Nephron progenitor cell (in vitro differentiated cells): Measurements from ENCODE around the gene SOST.

Experiments used
- DNase-seq: peaks from one replicate; pipeline ENCODE4 v3.0.0; 2021
- H3K27ac Mint-ChIP-seq: 2 replicates; pipeline ENCODE4 v1.8.0; 2021; ENCODE audit warnings: mild to moderate bottlenecking, moderate library complexity, mixed read lengths
- H3K27me3 Mint-ChIP-seq: 2 replicates; pipeline ENCODE4 v1.8.0; 2021; ENCODE audit warnings: mild to moderate bottlenecking, low read depth, mixed read lengths; ENCODE audit not compliant: poor library complexity
- H3K36me3 Mint-ChIP-seq: 2 replicates; pipeline ENCODE4 v1.8.0; 2021; ENCODE audit warnings: low read depth, mixed read lengths
- H3K4me1 Mint-ChIP-seq: 2 replicates; pipeline ENCODE4 v1.8.0; 2021; ENCODE audit warnings: mixed read lengths
- H3K4me3 Mint-ChIP-seq: 2 replicates; pipeline ENCODE4 v1.8.0; 2021; ENCODE audit warnings: mild to moderate bottlenecking, moderate library complexity, mixed read lengths
- H3K9me3 Mint-ChIP-seq: 2 replicates; pipeline ENCODE4 v1.8.0; 2021; ENCODE audit warnings: mild to moderate bottlenecking, moderate library complexity, mixed read lengths
- CTCF ChIP-seq: fragments of 200-600 bp; sonication (generic); IDR thresholded peaks from 2 replicates; pipeline ENCODE4 v1.5.0; 2021; ENCODE audit warnings: antibody characterized with exemption

Gene SOST

GRCh38 chr17:43758497-43759174 lies at the start of gene SOST:
Gene SOST, minus strand, starts transcription at chr17:43758791. Its CDS starts 50 bp downstream, at chr17:43758741.
- peaks cover 59% of the 10 kb centered on the region for H3K4me1 Mint-ChIP-seq
- H3K9me3 Mint-ChIP-seq: no peaks in the 10 kb centered on the region
- no peak for DNase-seq
- no peak within 1 kb of the TSS for H3K27ac Mint-ChIP-seq
- TF ChIP-seq CTCF: no peak
- H3K27me3 Mint-ChIP-seq: peaks cover 64% of the 10 kb centered on the region
- no peaks in the 10 kb centered on the region for H3K36me3 Mint-ChIP-seq
- peak within 1 kb of the TSS; percentile 13 for H3K4me3 Mint-ChIP-seq

DNA sequence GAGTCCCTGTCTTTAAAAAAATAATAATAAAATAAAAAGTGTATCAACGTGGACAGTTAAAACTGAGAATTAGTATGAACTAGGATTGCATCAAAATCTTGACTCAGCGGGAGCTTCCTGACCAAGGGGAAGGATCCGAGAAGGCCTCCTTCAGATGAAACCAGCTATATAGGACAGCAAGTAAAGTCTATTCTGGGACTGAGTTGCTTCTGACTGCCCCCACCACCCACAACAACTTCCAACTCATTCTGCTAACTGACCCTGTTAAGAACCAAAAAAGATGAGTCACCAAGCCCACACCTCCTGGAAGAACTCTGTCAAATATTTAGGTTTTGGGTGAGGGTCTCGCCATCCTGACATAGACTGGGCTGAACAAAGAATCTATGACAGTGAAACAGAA lies 49.5 kb upstream of the SOST start:
- Mint-ChIP-seq H3K9me3 (peaks cover 11% of the 10 kb centered on the region), H3K27ac (no peak overlapping the region), H3K4me1 (peaks cover 13% of the 10 kb centered on the region), H3K36me3 (peaks cover 61% of the 10 kb centered on the region), H3K4me3 (no peak overlapping the region), H3K27me3 (peaks cover 7% of the 10 kb centered on the region)
- no peak for TF ChIP-seq CTCF
- DNase-seq: no peak

DNA sequence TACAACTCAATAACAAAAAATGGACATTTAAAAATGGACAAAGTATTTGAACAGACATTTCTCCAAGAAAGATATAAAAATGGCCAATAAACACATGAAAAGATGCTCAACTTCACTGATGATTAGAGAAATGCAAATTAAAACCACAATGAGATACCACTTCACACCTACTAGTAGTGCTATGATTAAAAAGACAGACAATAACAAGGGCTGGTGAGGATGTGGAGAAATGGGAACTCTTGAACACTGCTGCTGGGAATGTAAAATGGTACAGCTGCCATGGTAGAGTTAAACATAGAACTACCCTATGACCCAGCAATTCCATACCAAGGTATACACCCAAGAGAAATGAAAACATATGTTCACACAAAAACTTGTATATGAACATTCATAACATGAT lies 46.5 kb upstream of the SOST start:
- Mint-ChIP-seq H3K9me3 (peaks cover 11% of the 10 kb centered on the region), H3K27ac (no peak overlapping the region), H3K4me3 (no peak overlapping the region), H3K27me3 (peaks cover 11% of the 10 kb centered on the region), H3K4me1 (peaks cover 14% of the 10 kb centered on the region), H3K36me3 (peaks cover 57% of the 10 kb centered on the region)
- TF ChIP-seq CTCF: no peak
- DNase-seq: no peak

DNA sequence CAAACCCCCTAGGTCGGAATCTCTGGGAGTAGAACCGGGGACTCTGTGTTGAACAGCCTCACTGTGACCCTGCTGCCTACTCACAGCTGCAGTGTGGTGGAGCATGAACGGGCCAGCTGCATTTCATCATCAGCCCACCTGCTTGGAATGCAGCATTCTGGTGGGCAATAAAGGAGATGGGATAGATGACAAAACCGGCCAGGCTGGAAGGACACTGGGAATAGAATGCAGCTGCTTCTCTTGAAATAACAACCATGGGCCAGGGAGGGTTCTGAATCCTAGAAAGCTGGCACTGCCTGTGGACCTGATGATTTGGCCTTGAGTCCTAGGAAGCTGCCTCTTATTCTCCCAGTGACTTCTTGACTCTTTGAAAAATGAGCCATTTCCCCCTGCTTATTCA lies 45.2 kb upstream of the SOST start:
- peaks cover 10% of the 10 kb centered on the region for H3K27me3 Mint-ChIP-seq
- no peak for TF ChIP-seq CTCF
- peaks cover 14% of the 10 kb centered on the region for H3K4me1 Mint-ChIP-seq
- H3K4me3 Mint-ChIP-seq: no peak overlapping the region
- peaks cover 20% of the 10 kb centered on the region for H3K9me3 Mint-ChIP-seq
- peak; percentile 23 for DNase-seq
- H3K27ac Mint-ChIP-seq: no peak overlapping the region
- peaks cover 47% of the 10 kb centered on the region for H3K36me3 Mint-ChIP-seq

DNA sequence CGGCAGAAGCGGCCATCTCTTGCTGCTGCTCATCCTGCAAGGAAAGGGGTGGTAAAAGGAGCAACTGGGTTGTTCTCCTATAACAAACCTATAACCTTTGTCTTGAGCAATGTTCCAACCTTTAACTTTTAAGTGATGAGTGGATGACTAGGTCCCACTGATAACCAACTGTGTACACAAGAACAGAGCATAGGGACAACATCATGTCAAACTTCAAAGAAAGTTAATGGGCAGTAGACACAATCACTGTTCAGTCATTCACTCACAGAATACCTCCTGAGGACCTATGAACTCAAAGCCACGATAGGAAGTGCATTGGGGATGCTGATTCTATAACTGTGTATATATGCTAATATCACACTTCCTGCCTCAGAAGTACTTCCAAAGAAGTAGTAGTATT lies 43.3 kb upstream of the SOST start:
- TF ChIP-seq CTCF: no peak
- peaks cover 30% of the 10 kb centered on the region for H3K9me3 Mint-ChIP-seq
- H3K27ac Mint-ChIP-seq: no peak overlapping the region
- peaks cover 38% of the 10 kb centered on the region for H3K36me3 Mint-ChIP-seq
- peaks cover 12% of the 10 kb centered on the region for H3K27me3 Mint-ChIP-seq
- no peak for DNase-seq
- no peak overlapping the region for H3K4me3 Mint-ChIP-seq
- H3K4me1 Mint-ChIP-seq: peaks cover 14% of the 10 kb centered on the region

DNA sequence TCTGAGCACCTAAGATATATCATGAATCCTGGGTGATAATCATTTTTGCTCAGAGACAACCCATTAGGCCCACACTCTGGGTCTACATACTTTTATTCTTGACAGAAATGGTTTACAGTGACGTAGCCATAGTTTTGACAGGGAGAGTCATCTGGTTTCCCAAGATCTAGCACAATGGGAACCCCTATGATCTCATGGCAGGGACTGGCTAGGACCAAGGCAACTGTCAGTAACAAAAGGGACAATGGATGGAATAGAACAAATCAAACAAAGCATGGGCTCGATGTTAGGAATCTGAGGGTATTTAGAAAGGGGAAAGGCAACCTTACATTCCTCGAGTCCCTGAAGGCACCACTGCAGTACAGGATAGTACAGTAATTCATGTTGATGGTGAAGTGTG lies 42.1 kb upstream of the SOST start:
- Mint-ChIP-seq H3K36me3 (peaks cover 30% of the 10 kb centered on the region), H3K4me3 (no peak overlapping the region), H3K27me3 (peaks cover 18% of the 10 kb centered on the region), H3K9me3 (peaks cover 38% of the 10 kb centered on the region), H3K4me1 (peaks cover 14% of the 10 kb centered on the region), H3K27ac (no peak overlapping the region)
- TF ChIP-seq CTCF: no peak
- DNase-seq: no peak
